GM10847 (cell line): ENCODE results near the gene DCAF11.

Experiments used
- POLR2A ChIP-seq: IDR thresholded peaks from 2 replicates; pipeline ENCODE4 v1.6.1; 2011; ENCODE audit not compliant: insufficient read length; ENCODE audit errors: extremely low read depth

Gene DCAF11

DNA sequence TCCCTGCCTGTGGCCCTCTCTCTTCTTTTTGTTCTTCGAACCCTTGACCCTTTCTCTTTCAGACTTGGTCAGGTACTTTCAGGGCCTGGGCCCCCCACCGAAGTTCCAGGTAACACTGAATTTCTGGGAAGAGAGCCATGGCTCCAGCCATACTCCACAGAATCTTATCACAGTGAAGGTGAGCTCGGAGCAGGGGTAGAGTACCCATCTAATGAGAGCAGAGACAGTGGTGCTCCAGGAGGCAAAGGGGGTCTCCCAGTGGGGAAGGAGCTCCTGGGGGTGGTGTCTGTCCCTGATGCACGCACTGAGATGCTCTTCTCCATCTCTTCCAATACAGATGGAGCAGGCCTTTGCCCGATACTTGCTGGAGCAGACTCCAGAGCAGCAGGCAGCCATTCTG is 51.2 kb downstream of the DCAF11 start:
- TF ChIP-seq POLR2A: no peak

- no peak for TF ChIP-seq POLR2A
Observed at GRCh38 chr14:24167469-24168114, 53.0 kb downstream of the DCAF11 start.

DNA sequence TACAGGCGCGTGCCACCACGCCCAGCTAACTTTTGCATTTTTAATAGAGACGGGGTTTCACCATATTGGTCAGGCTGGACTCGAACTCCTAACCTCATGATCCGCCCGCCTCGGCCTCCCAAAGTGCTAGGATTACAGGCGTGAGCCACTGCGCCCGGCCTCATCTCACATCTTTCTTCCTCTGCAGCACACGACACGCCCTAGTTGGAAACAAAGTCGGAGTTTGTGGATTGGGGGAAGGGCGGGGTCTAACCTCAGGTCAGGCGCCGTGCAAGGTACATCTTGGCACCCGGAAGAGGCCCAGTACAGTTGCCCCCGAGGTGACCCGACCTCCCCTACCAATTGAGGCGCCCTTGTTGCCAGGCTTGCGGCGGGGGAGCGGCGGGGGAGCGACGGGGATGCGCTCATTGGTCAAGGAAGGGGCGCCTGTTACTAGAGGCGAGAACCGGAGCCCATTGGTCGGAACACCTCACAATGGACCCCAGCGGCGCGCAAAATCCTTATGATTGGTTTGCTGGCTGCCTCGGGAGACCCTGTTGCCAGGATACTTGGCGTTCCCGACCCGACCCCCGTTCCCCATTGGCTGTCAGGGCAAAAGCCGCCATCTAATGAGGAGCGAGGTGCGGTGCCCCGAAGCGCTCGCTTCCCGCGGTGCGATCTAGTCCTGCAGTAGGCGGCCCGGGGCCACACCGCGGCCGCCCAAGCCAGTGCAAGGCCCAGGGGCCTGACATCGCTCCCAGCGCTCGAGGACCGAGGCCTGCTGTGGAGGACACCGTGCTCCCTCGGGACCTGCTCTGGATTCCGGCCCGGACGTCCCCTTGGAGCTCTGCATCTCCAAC is 57.1 kb downstream of the DCAF11 start, which contains the start of gene REC8:
TSS of gene REC8 (plus strand) at position 659 of the 839 bp plus-strand sequence. CDS start 473 bp downstream, outside the sequence.
- peak; percentile 57 for TF ChIP-seq POLR2A

- no peak for TF ChIP-seq POLR2A
Observed at GRCh38 chr14:24172261-24172860, 57.8 kb downstream of the DCAF11 start.

- no peak for TF ChIP-seq POLR2A
Observed at GRCh38 chr14:24172871-24173281, 58.3 kb downstream of the DCAF11 start.
